ENCODE results near the gene CSF3. TPM values are rescaled to one million over a fixed set of nuclear protein-coding genes. Genes with fewer than 3 reads are reported as not detected.

Gene CSF3
- total and polyA plus RNA-seq, 2 of the 4 experiments (the other 2 are of a cell fraction) = not detected

DNA sequence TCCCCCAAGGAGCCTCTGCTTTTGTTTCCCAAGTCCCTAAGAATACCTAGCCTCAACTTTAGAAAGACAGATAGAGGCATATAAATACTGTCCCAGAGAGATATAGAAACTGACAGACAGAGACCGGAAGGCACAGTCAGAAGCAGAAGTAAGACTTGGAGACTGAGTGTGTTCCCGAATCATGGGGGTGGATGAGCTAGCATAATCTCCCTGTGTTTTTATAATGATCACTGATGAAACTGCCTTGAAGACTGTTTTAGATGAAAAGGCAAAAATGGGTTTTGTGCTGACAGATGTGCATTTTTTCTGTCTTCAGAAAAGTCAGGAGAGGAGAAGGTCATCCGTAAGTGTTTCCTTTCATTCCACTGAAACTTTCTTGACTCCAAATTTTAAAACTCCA is 43.0 kb upstream of the CSF3 start:
- BruUV-seq (replicated peaks) = no TSS peak
- Histone ChIP-seq H3K79me1 (ENCODE audit: low read depth in 1 of 2, low read length in 2 of 2) (no peaks in the 10 kb centered on the region), H4K20me1 (ENCODE audit: insufficient read depth, low read length) (no peaks in the 10 kb centered on the region), H3K23ac (ENCODE audit: low read depth, low read length) (no peak overlapping the region), H2BK15ac (ENCODE audit: low read depth, low read length) (no peak overlapping the region), H3K4me1 (ENCODE audit: control insufficient read depth, insufficient read depth, low read length) (no peaks in the 10 kb centered on the region), H2AK9ac (replicated peaks; ENCODE audit: low read depth, low read length, poor library complexity) (no peak overlapping the region), H4K5ac (ENCODE audit: low read depth, low read length) (no peak overlapping the region), H3K36me3 (ENCODE audit: control insufficient read depth, insufficient read depth, low read length) (no peaks in the 10 kb centered on the region), H3K18ac (ENCODE audit: low read depth, low read length) (peak overlapping the region; percentile 20; the same call in 1 of the 2 replicates), H4K8ac (ENCODE audit: low read depth in 2 of 2, low read length in 2 of 2) (no peak overlapping the region), H2BK120ac (ENCODE audit: low read depth, low read length) (no peak overlapping the region), H3K9me1 (ENCODE audit: insufficient read depth, low read length) (no peaks in the 10 kb centered on the region), H3K56ac (ENCODE audit: extremely low read depth, insufficient read depth, low read length) (no peak overlapping the region), H3K9me3 (ENCODE audit: control insufficient read depth, insufficient read depth, low read length) (no peaks in the 10 kb centered on the region), H3K4me2 (ENCODE audit: low read depth, low read length) (peak overlapping the region; percentile 66; the same call in 1 of the 2 replicates), H3K14ac (replicated peaks; ENCODE audit: low read depth, low read length) (no peak overlapping the region), H4K91ac (ENCODE audit: insufficient read depth, low read depth, low read length) (no peak overlapping the region), H3K27me3 (ENCODE audit: control insufficient read depth, insufficient read depth, low read length) (peaks cover 32% of the 10 kb centered on the region), H3K9ac (ENCODE audit: low read depth, low read length) (no peak overlapping the region), H2AK5ac (ENCODE audit: low read depth, low read length) (no peak overlapping the region), H2AFZ (replicated peaks; ENCODE audit: low read length, poor library complexity) (no peak overlapping the region), H3K4ac (ENCODE audit: low read depth, low read length) (no peak overlapping the region), H2BK20ac (ENCODE audit: low read depth, low read length) (no peak overlapping the region), H2BK5ac (ENCODE audit: low read depth, low read length, poor library complexity, severe bottlenecking) (no peak overlapping the region), H3K27ac (ENCODE audit: insufficient read depth, low read length) (no peak overlapping the region), H3K4me3 (ENCODE audit: insufficient read depth, low read depth, low read length) (no peak overlapping the region; the same call in 1 of the 2 replicates)
- ChIA-PET POLR2A (ENCODE audit: unreplicated experiment) (no interaction called here), CTCF (no interaction called here)
- DNase-seq (peak; percentile 35), ATAC-seq (ENCODE audit: low read depth) (peak; percentile 84)
- intact Hi-C loops (cut with micrococcal nuclease) = no loop called here
- dilution Hi-C loops (cut with HindIII; ENCODE audit: low sequenced_read_pairs, unreplicated experiment) = no loop called here
- TF ChIP-seq RAD21 (IDR thresholded peaks at IDR 0.05; ENCODE audit: low read length) = no peak
- peak; percentile 78 for TF ChIP-seq MAFK (IDR thresholded peaks at IDR 0.05; ENCODE audit: low read depth, low read length)
- no peak for TF ChIP-seq RCOR1 (IDR thresholded peaks at IDR 0.05; ENCODE audit: insufficient replicate concordance, low read length)
- TF ChIP-seq, protein P1, sequence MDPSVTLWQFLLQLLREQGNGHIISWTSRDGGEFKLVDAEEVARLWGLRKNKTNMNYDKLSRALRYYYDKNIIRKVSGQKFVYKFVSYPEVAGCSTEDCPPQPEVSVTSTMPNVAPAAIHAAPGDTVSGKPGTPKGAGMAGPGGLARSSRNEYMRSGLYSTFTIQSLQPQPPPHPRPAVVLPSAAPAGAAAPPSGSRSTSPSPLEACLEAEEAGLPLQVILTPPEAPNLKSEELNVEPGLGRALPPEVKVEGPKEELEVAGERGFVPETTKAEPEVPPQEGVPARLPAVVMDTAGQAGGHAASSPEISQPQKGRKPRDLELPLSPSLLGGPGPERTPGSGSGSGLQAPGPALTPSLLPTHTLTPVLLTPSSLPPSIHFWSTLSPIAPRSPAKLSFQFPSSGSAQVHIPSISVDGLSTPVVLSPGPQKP (IDR thresholded peaks at IDR 0.05; ENCODE audit: borderline replicate concordance, low read depth, low read length) = no peak
- in situ Hi-C loops (cut with MboI; ENCODE audit: low sequenced_read_pairs) = loop anchor here (10.0 kb wide), 1 partner anchor 197 kb away; no protein-coding TSS in a partner anchor
- WGBS, 2 experiments (ENCODE audit: extremely low coverage in 2 of 2, insufficient read length in 1 of 2) = no CpG with 5 or more reads among the region's 3 CpGs
